Spinal cord (tissue), 10 donors: ENCODE measurements around the gene DIPK1C. TPM values are rescaled to one million over a fixed set of nuclear protein-coding genes. Genes with fewer than 3 reads are reported as not detected.
"Not testable (repeated sequence)": the region's sequence is repeated elsewhere in the genome, so short reads cannot be mapped to it uniquely, and the experiment has no call there.

ENCODE experiments used
- DNase-seq, 6 donors: peaks; one replicate each; pipeline versions ENCODE4 v3.0.0 to v3.0.0-alpha.2; 2013 to 2015; ENCODE audit warnings: low spot score in 6 of 6, low read depth in 4 of 6
- H3K27ac ChIP-seq: one replicate; pipeline ENCODE4 v1.5.1; 2013; ENCODE audit warnings: low read depth, low read length, control low read depth
- H3K27me3 ChIP-seq: one replicate; pipeline ENCODE4 v1.6.1; 2013; ENCODE audit warnings: low read length; ENCODE audit not compliant: control insufficient read depth, insufficient read depth
- H3K36me3 ChIP-seq: one replicate; pipeline ENCODE4 v1.6.1; 2013; ENCODE audit warnings: low read length; ENCODE audit not compliant: control insufficient read depth, insufficient read depth
- H3K4me1 ChIP-seq: one replicate; pipeline ENCODE4 v1.6.1; 2013; ENCODE audit warnings: low read length; ENCODE audit not compliant: control insufficient read depth, insufficient read depth
- H3K4me3 ChIP-seq: one replicate; pipeline ENCODE4 v1.5.1; 2013; ENCODE audit warnings: low read depth, low read length, control low read depth
- H3K9me3 ChIP-seq: one replicate; pipeline ENCODE4 v1.6.1; 2013; ENCODE audit warnings: low read length; ENCODE audit not compliant: control insufficient read depth, insufficient read depth
- WGBS: methylation state at CpG from one replicate; pipeline ENCODE4 v1.1.5; 2013; ENCODE audit warnings: missing lambda C conversion rate; ENCODE audit not compliant: insufficient coverage; 5-methylcytosine and 5-hydroxymethylcytosine counted together
- long read RNA-seq, 4 donors: transcript quantifications; one replicate each; lab custom pipeline, GENCODE V29; 2026
- polyA plus RNA-seq, 2 donors: library from polyadenylated mRNA; unstranded; fragments of 120-200 nt; gene quantifications; one replicate each; pipeline ENCODE4 v1.2.1, GENCODE V29; 2013; ENCODE audit not compliant: insufficient read length in 2 of 2
- total RNA-seq, 2 donors: library from RNA; depleted of rRNA in 1 of 2; stranded (reverse); fragments of 120-200 nt in 1 of 2; fragments of >200 nt in 1 of 2; gene quantifications; one replicate each; pipeline versions ENCODE4 v1.2.3 to v1.2.4, GENCODE V29; 2013 to 2014
- donor health status: healthy.

The DIPK1C gene
- total RNA-seq (10 to 100 TPM; 16.2 to 19.0 TPM), polyA plus RNA-seq (10 to 100 TPM; 47.4 to 57.2 TPM)
- long read RNA-seq, donor 1, transcript FAM69C-201 (4 exons, 3,671 nt): major isoform, 23 of 37 reads
- long read RNA-seq, donor 1, partial matches to known transcripts: 14 of 37 reads
- long read RNA-seq, donor 1, other reads (novel, unspliced or antisense): 0 of 37 reads
- long read RNA-seq, donor 2, transcript FAM69C-201 (4 exons, 3,671 nt): major isoform, 20 of 33 reads
- long read RNA-seq, donor 2, partial matches to known transcripts: 13 of 33 reads
- long read RNA-seq, donor 2, other reads (novel, unspliced or antisense): 0 of 33 reads
- long read RNA-seq, donor 3, transcript FAM69C-201 (4 exons, 3,671 nt): major isoform, 16 of 16 reads
- long read RNA-seq, donor 3, partial matches to known transcripts: 0 of 16 reads
- long read RNA-seq, donor 3, other reads (novel, unspliced or antisense): 0 of 16 reads
- long read RNA-seq, donor 4: 0 reads

DNA sequence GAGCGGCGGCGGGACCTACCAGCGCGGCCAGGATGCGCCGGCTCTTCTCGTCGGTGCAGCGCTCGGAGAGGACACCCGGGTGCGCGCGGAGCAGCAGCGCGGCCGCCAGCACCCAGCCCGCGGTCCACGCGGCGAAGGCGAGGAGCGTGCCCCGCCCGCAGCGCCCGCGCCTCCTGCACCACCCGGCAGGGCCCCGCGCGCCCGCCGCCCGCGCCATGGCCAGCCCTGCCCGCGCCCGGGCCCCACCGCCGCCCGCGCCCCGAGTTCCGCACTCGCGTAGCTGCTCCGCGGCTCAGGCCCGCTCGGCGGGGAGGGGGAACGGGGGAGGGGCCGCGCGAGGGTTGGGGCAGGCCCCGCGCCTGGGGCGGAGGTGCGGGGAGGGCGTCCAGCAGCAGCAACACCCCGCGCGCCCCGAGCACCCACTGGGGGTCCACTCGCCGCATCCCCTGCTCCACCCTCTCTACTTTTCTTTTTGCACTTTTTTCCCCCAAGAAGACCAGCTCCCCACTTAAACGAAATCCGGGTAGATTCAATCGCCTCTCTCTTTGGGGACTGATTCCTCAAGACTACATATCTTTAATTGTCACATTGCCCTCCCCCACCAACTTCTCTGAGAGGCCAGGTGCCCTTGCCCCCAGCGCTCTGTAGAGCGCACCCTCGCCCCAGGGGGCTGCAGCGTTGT lies at the start of gene DIPK1C:
Gene DIPK1C, minus strand, starts transcription at position 266 of the 682 bp plus-strand sequence. Its CDS starts 49 bp downstream, at position 217.
- WGBS: under 1% methylated on average over 76 of the region's 76 CpGs
- Histone ChIP-seq H3K9me3 (no peaks in the 10 kb centered on the region), H3K4me1 (peaks cover 46% of the 10 kb centered on the region), H3K27me3 (peaks cover 20% of the 10 kb centered on the region), H3K36me3 (no peaks in the 10 kb centered on the region), H3K27ac (peak within 1 kb of the TSS; percentile 81), H3K4me3 (peak within 1 kb of the TSS; percentile 58)
- DNase-seq: peak in 2 of 6 donors; percentile 49 to 60

DNA sequence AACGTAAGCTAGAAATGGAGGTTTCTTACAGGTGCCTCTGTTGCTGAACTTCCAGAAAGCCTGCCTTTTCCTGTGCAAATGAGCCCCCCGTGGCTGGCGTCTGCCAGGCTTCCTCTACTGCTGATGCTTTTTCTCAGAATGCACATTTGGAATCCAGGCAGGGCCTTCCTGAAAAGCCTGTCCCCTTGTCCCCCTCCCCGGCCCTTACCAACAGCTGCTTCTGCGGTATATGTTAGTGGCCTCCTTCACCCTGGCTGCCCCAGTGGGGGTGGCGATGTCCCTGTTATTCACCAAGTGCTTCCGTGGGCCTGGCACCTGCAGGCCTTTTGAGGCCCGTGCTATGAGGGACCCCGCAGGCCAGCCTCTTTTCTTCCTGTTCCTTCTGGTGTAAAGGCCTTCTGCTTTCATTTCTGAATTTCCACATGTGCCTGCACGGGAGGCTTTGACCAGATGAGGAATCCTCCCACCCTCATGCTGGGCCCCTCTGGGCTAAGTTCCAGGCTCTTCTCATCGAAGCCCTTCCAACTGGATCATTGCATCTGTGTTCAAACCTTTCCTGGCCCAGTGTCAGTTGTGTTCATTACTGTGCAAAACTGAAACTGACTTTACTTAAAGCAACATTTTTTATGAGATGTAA lies 49.5 kb upstream of the DIPK1C start:
- H3K27ac ChIP-seq: no peak overlapping the region
- 31% methylated on average over 11 of the region's 11 CpGs for WGBS
- H3K27me3 ChIP-seq: no peaks in the 10 kb centered on the region
- DNase-seq: peak in 3 of 6 donors; percentile 14 to 75 (median 25)
- H3K4me1 ChIP-seq: peaks cover 18% of the 10 kb centered on the region
- H3K9me3 ChIP-seq: no peaks in the 10 kb centered on the region
- H3K4me3 ChIP-seq: no peak overlapping the region
- peaks cover 83% of the 10 kb centered on the region for H3K36me3 ChIP-seq

DNA sequence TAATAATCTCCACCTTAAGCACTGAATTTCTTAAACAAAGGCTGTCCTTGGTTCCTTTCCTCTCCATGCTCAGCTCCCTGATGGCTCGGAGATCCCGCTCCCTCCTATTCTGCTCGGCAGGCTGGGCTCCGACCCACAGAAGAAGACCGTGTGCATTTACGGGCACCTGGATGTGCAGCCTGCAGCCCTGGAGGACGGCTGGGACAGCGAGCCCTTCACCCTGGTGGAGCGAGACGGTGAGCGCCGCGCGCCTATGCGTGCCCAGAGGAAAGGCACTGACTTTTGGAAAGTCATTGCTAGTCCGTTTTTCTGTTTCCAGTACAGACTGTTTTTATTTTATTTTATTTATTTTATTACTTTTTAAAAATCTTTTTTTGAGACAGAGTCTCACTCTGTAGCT lies 48.7 kb upstream of the DIPK1C start:
- Histone ChIP-seq H3K4me1 (peaks cover 18% of the 10 kb centered on the region), H3K36me3 (peaks cover 82% of the 10 kb centered on the region), H3K27ac (no peak overlapping the region), H3K27me3 (no peaks in the 10 kb centered on the region), H3K4me3 (no peak overlapping the region), H3K9me3 (no peaks in the 10 kb centered on the region)
- DNase-seq: no peak
- 88% methylated on average over 8 of the region's 16 CpGs for WGBS

DNA sequence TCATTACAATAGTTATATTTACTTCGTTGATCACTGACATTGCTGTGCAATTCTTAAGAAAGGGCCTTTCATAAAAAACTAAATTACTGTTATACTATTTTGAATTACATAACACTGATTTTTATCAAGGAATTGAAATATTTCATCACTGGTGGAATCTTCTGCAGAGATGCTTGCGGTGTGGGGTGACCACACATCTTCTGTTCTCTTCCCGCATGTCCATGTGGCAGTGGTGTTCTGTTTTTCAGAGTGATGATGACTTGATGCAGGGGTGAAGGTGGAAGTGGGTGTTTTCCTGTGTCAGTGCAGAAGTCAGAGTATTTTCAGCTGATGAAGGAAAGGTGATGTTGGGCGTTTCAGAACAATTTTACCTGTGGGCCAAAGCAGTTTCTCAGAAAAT lies 46.0 kb upstream of the DIPK1C start:
- no peak overlapping the region for H3K27ac ChIP-seq
- H3K4me3 ChIP-seq: no peak overlapping the region
- 94% methylated on average over 3 of the region's 4 CpGs for WGBS
- peaks cover 18% of the 10 kb centered on the region for H3K4me1 ChIP-seq
- H3K27me3 ChIP-seq: no peaks in the 10 kb centered on the region
- no peaks in the 10 kb centered on the region for H3K9me3 ChIP-seq
- peaks cover 58% of the 10 kb centered on the region for H3K36me3 ChIP-seq
- DNase-seq: no peak

DNA sequence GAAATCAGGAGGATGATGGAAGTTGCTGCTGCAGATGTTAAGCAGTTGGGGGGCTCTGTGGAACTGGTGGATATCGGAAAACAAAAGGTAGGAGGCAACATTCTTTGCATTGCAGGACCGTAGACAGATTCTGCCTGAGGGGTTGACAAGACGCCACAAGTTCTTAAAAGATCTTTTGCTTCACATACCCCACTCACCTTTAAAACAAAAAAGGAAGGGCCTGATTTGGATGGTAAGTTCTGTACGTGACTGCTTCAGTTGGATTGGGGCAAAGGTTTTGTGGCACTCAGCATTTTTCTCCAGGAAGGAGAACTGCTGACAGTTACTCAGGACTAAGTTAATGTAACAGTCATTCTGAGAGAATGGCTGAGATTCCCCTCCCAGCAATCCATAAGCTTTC lies 44.3 kb upstream of the DIPK1C start:
- no peak overlapping the region for H3K4me3 ChIP-seq
- WGBS: no CpG with 5 or more reads among the region's 4 CpGs
- no peaks in the 10 kb centered on the region for H3K9me3 ChIP-seq
- H3K27ac ChIP-seq: no peak overlapping the region
- peaks cover 40% of the 10 kb centered on the region for H3K36me3 ChIP-seq
- peaks cover 20% of the 10 kb centered on the region for H3K4me1 ChIP-seq
- H3K27me3 ChIP-seq: no peaks in the 10 kb centered on the region
- no peak for DNase-seq

DNA sequence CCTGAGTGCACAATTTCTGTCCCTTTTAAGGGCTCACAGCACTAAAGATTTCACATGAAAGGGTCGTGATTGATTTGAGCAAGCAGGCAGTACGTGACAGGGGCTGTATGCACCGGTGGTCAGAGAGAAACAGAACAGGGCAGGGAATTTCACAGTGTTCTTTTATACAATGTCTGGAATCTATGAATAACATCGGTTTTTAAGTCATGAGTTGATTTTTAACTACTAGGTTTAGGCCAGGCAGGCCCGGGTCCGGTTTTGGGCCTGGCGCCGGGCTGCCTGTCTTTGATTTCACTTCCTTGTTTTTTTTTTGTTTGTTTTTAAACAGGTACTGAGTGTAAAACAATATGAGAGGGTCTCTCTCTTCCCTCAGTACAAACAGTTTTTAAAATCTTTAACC lies 43.7 kb upstream of the DIPK1C start:
- H3K4me1 ChIP-seq: peaks cover 14% of the 10 kb centered on the region
- H3K36me3 ChIP-seq: peaks cover 34% of the 10 kb centered on the region
- H3K27me3 ChIP-seq, DNase-seq, H3K27ac ChIP-seq, H3K4me3 ChIP-seq, H3K9me3 ChIP-seq: not testable (repeated sequence)
- WGBS: 60% methylated on average over 4 of the region's 8 CpGs

DNA sequence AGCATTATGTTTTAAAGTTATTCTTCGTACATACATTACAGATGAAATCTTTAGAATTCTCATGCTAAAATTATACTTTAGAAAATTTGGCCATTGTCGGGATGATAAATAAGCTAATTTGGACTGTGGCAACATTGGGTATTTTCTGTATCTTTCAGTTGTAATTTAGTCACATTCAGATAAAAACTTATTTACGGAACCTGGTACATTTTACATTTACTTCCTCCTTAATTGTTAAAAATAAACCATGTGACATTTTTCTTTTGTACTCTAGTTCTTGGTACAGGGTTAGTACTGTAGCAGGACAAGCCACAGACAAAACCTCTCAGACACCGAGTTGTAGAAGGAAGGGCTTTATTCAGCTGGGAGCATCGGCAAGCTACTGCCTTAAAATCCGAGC lies 43.3 kb upstream of the DIPK1C start:
- Histone ChIP-seq H3K27ac (no peak overlapping the region), H3K36me3 (peaks cover 31% of the 10 kb centered on the region), H3K27me3 (no peaks in the 10 kb centered on the region), H3K4me1 (peaks cover 15% of the 10 kb centered on the region), H3K4me3 (no peak overlapping the region), H3K9me3 (no peaks in the 10 kb centered on the region)
- 60% methylated on average over 1 of the region's 6 CpGs for WGBS
- no peak for DNase-seq

DNA sequence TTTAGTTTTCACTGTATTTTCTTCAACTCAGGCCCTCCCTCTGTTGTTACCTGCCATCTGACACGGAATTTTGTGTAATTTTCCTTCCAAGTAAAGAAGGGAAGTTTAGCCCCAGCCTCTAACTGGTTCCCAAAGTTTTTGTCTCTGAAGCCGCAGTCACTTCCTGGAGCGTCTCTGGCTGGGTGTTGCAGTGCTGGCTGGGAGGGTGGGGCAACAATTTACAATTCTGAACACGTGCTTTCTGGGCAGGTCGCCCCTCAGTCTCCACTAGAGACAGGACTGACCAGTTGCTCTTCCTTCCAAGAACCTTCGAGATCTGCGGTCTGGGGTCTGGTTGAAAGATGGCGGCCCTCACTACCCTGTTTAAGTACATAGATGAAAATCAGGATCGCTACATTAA lies 42.5 kb upstream of the DIPK1C start:
- H3K4me1 ChIP-seq: peaks cover 15% of the 10 kb centered on the region
- H3K36me3 ChIP-seq: peaks cover 29% of the 10 kb centered on the region
- H3K9me3 ChIP-seq: no peaks in the 10 kb centered on the region
- DNase-seq: peak in 2 of 6 donors; percentile 27 to 69
- H3K4me3 ChIP-seq: no peak overlapping the region
- H3K27me3 ChIP-seq: no peaks in the 10 kb centered on the region
- WGBS: 6% methylated on average over 3 of the region's 9 CpGs
- H3K27ac ChIP-seq: no peak overlapping the region

DNA sequence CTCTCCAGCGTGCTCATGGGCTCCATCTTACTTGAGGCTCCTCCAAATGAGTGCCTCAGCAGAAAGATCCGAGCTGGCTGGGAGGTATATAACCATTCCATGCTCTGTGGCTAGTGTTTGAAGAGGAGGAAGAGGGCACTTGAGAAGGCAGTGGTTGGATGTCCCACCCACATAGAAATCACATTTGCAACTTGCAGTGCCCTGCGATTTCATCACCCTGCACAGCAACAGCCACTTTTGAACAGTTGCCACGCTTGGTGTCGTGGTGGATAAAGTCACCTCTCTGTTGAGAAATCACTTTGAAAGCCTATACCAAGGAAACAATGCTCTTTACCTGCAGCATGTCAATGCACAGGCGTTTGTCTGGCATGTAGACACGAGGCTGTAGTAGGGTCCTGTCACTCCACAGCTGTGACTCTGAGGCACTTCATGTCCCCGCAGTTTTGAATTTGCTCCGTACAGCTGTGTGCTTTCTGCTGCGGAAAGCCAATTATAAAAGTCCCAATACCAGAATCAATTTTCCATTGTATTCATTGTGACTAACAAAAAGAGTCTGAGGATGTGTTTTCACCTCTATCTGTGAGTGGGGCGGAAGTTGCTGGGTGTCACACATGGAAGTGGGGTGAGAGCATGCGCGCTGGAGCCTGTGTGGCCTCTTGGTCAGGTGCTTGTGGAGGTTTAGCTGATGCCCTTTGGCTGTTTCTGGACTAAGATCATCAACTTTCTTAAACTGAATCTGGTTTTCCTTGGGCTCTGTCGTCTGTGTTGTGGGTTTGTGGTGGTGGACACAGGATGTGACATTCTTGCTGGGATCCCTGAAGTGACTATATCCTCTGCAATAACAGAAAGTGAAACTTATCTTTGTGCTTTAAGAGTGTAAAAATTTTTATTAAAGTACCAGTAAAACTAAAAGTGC lies 41.9 kb upstream of the DIPK1C start:
- DNase-seq: no peak

More for the DNA sequence above, 41.9 kb upstream of the DIPK1C start:
- Histone ChIP-seq H3K9me3 (no peaks in the 10 kb centered on the region), H3K36me3 (peaks cover 24% of the 10 kb centered on the region), H3K4me1 (peaks cover 15% of the 10 kb centered on the region), H3K27me3 (no peaks in the 10 kb centered on the region), H3K27ac (no peak overlapping the region), H3K4me3 (no peak overlapping the region)
- WGBS: 83% methylated on average over 5 of the region's 14 CpGs
